Right kidney (tissue), 1 donor: ENCODE data around the gene PACS1.
"Not testable (repeated sequence)": the region's sequence is repeated elsewhere in the genome, so short reads cannot be mapped to it uniquely, and the experiment has no call there.

Source experiments
- DNase-seq: peaks from one replicate; pipeline ENCODE4 v3.0.0-alpha.2; 2016

The PACS1 gene

GRCh38 chr11:66073669-66074068 lies 3.6 kb downstream of the PACS1 start:
- no peak for DNase-seq

- no peak for DNase-seq
These were observed 5.2 kb downstream of the PACS1 start for GRCh38 chr11:66075273-66075672.

GRCh38 chr11:66076561-66076960 lies 6.5 kb downstream of the PACS1 start:
- DNase-seq, result no peak

- no peak for DNase-seq
These were observed 7.9 kb downstream of the PACS1 start for GRCh38 chr11:66077927-66078326.

- DNase-seq, result not testable (repeated sequence)
These were observed 8.9 kb downstream of the PACS1 start for GRCh38 chr11:66078949-66079348.

GRCh38 chr11:66080055-66080817 lies 10.2 kb downstream of the PACS1 start:
- no peak for DNase-seq

- DNase-seq, result no peak
These were observed 11.4 kb downstream of the PACS1 start for GRCh38 chr11:66081505-66081904.

GRCh38 chr11:66082946-66083698 lies 13.1 kb downstream of the PACS1 start:
- no peak for DNase-seq

- no peak for DNase-seq
These were observed 13.7 kb downstream of the PACS1 start for GRCh38 chr11:66083767-66084166.

- no peak for DNase-seq
These were observed 14.9 kb downstream of the PACS1 start for GRCh38 chr11:66084821-66085475.

GRCh38 chr11:66087148-66087908 lies 17.3 kb downstream of the PACS1 start:
- no peak for DNase-seq

GRCh38 chr11:66089067-66089466 lies 19.0 kb downstream of the PACS1 start:
- no peak for DNase-seq

- DNase-seq, result no peak
These were observed 20.2 kb downstream of the PACS1 start for GRCh38 chr11:66090288-66090687.

GRCh38 chr11:66092125-66092524 lies 22.1 kb downstream of the PACS1 start:
- DNase-seq, result not testable (repeated sequence)

GRCh38 chr11:66099746-66100145 lies 29.7 kb downstream of the PACS1 start:
- DNase-seq, result not testable (repeated sequence)

- DNase-seq, result peak; percentile 28
These were observed 30.4 kb downstream of the PACS1 start for GRCh38 chr11:66100272-66101065.

- no peak for DNase-seq
These were observed 31.0 kb downstream of the PACS1 start for GRCh38 chr11:66101066-66101464.

- no peak for DNase-seq
These were observed 34.1 kb downstream of the PACS1 start for GRCh38 chr11:66104057-66104638.

- no peak for DNase-seq
These were observed 36.9 kb downstream of the PACS1 start for GRCh38 chr11:66106786-66107599.
